ENCODE measurements around the gene LPP.

- TF ChIP-seq POLR2A (IDR thresholded peaks at IDR 0.05) (no peak), CTCF (IDR thresholded peaks at IDR 0.05) (no peak)
Observed at GRCh38 chr3:188662795-188663194, 508.8 kb downstream of the LPP start.

Measured in Peyer's patch (tissue), 4 donors.